HCT116 (cell line): ENCODE results near the gene CHERP. TPM values are rescaled to one million over a fixed set of nuclear protein-coding genes. Genes with fewer than 3 reads are reported as not detected.

Source experiments
- ATAC-seq: fragments of 200-7000 bp; cut with Tn5 transposase; 2 replicates; pipeline ENCODE4 v1.9.1; 2020; ENCODE audit warnings: mild to moderate bottlenecking, moderate library complexity
- BruUV-seq: library from RNA; stranded (reverse); fragments of 400-500 nt; replicated peaks from 2 replicates; lab custom pipeline; 2021; lab: Mats Ljungman, UMichigan
- CTCF ChIA-PET: fragments of 300-600 bp; sonication (Branson Sonifier 250); formaldehyde crosslinking; loops from one replicate; lab custom pipeline; 2021; ENCODE audit warnings: antibody characterized with exemption; lab: Charles Lee
- POLR2A ChIA-PET: fragments of 300-600, 350-600 bp; sonication (Branson Sonifier 250); formaldehyde crosslinking; loops from one replicate; lab custom pipeline; 2021; ENCODE audit warnings: antibody characterized with exemption; lab: Charles Lee
- RAD21 ChIA-PET, 2 experiments: fragments of 300-600 bp; sonication (Branson Sonifier 250); formaldehyde crosslinking; loops; one replicate each; lab custom pipeline; 2023; ENCODE audit warnings: low total read pairs in 2 of 2; ENCODE audit not compliant: uncharacterized antibody in 2 of 2, unreplicated experiment in 2 of 2, low non-redundant PET in 1 of 2; lab: Charles Lee
- DNase-seq: peaks from one replicate; pipeline ENCODE4 v3.0.0-alpha.2; 2010; ENCODE audit warnings: low read depth, low spot score
- H2AFZ ChIP-seq: fragments of 200-600 bp; shearing (Covaris generic), sonication (generic); 2 replicates; pipeline ENCODE4 v1.6.1; 2017; ENCODE audit warnings: low read depth, mixed run types, mixed read lengths, antibody characterized with exemption, low read length; ENCODE audit not compliant: poor library complexity, severe bottlenecking
- H3K27ac ChIP-seq: 2 replicates; pipeline ENCODE4 v1.5.1; 2012; ENCODE audit warnings: low read depth, low read length
- H3K27me3 ChIP-seq: fragments of 200-600 bp; sonication (generic); 2 replicates; pipeline ENCODE4 v1.6.1; 2016; ENCODE audit warnings: mixed run types, low read length, mixed read lengths; ENCODE audit not compliant: insufficient read depth
- H3K36me3 ChIP-seq, 2 experiments: fragments of 200-500 bp in 1 of 2; fragments of 200-600 bp in 1 of 2; sonication (Bioruptor generic) in 1 of 2; sonication (generic) in 1 of 2; 2 replicates each; pipeline versions ENCODE4 v1.5.1 to v1.6.1; 2014 to 2016; ENCODE audit warnings: low read length in 2 of 2, inconsistent platforms in 1 of 2, mixed read lengths in 1 of 2, mixed run types in 1 of 2; ENCODE audit not compliant: insufficient read depth in 2 of 2, control insufficient read depth in 1 of 2
- H3K4me1 ChIP-seq, 2 experiments: fragments of 200-600 bp in 1 of 2; sonication (generic) in 1 of 2; 2 replicates each; pipeline versions ENCODE4 v1.5.1 to v1.6.1; 2012 to 2017; ENCODE audit warnings: low read length in 2 of 2, inconsistent platforms in 1 of 2, mild to moderate bottlenecking in 1 of 2, mixed read lengths in 1 of 2, mixed run types in 1 of 2, moderate library complexity in 1 of 2; ENCODE audit not compliant: insufficient read depth in 2 of 2, control insufficient read depth in 1 of 2
- H3K4me2 ChIP-seq: fragments of 200-600 bp; sonication (generic); 2 replicates; pipeline ENCODE4 v1.6.1; 2017; ENCODE audit warnings: mixed run types, low read length, mixed read lengths
- H3K4me3 ChIP-seq, 2 experiments: fragments of 200-600 bp in 1 of 2; sonication (generic) in 1 of 2; replicated peaks in 1 of 2; 2 replicates each; pipeline ENCODE4 v1.5.1; 2011 to 2016; ENCODE audit warnings: low read length in 2 of 2, control low read depth in 1 of 2, low read depth in 1 of 2, mild to moderate bottlenecking in 1 of 2, mixed read lengths in 1 of 2, mixed run types in 1 of 2
- H3K79me2 ChIP-seq: fragments of 200-600 bp; sonication (generic); 2 replicates; pipeline ENCODE4 v1.6.1; 2017; ENCODE audit warnings: mild to moderate bottlenecking, mixed run types, low read length, moderate library complexity, mixed read lengths; ENCODE audit not compliant: insufficient read depth
- H3K9ac ChIP-seq: fragments of 200-600 bp; sonication (generic); 2 replicates; pipeline ENCODE4 v1.6.1; 2016; ENCODE audit warnings: low read length, mixed read lengths
- H3K9me2 ChIP-seq: fragments of 200-600 bp; sonication (generic), shearing (Covaris generic); 2 replicates; pipeline ENCODE4 v1.6.1; 2017; ENCODE audit warnings: mixed run types, mild to moderate bottlenecking, moderate library complexity; ENCODE audit not compliant: insufficient read depth
- H3K9me3 ChIP-seq, 2 experiments: fragments of 200-500 bp in 1 of 2; fragments of 200-600 bp in 1 of 2; sonication (Bioruptor generic) in 1 of 2; sonication (generic) in 1 of 2; 2 replicates each; pipeline ENCODE4 v1.6.1; 2014 to 2017; ENCODE audit warnings: low read length in 2 of 2, mixed read lengths in 2 of 2, inconsistent platforms in 1 of 2, low read depth in 1 of 2, mild to moderate bottlenecking in 1 of 2, mixed run types in 1 of 2, moderate library complexity in 1 of 2; ENCODE audit not compliant: control insufficient read depth in 1 of 2, insufficient read depth in 1 of 2
- H4K20me1 ChIP-seq: fragments of 200-600 bp; sonication (generic), shearing (Covaris generic); 2 replicates; pipeline ENCODE4 v1.6.1; 2017; ENCODE audit warnings: mixed run types, mild to moderate bottlenecking, moderate library complexity; ENCODE audit not compliant: insufficient read depth
- CBX3 ChIP-seq: IDR thresholded peaks from 2 replicates; pipeline ENCODE4 v1.6.1; 2012; ENCODE audit warnings: low read depth
- CEBPB ChIP-seq: IDR thresholded peaks from 2 replicates; pipeline ENCODE4 v1.6.1; 2012; ENCODE audit warnings: low read depth
- EGR1 ChIP-seq: IDR thresholded peaks from 2 replicates; pipeline ENCODE4 v1.6.1; 2012; ENCODE audit warnings: low read depth
- POLR2A ChIP-seq: IDR thresholded peaks from 2 replicates; pipeline ENCODE4 v1.7.0; 2011; ENCODE audit warnings: borderline replicate concordance; ENCODE audit not compliant: insufficient read depth, insufficient read length; ENCODE audit errors: extremely low read depth
- POLR2AphosphoS5 ChIP-seq: IDR thresholded peaks from 2 replicates; pipeline ENCODE4 v1.6.1; 2011; ENCODE audit warnings: mild to moderate bottlenecking, low read depth, low read length, moderate library complexity
- REST ChIP-seq: IDR thresholded peaks from 2 replicates; pipeline ENCODE4 v1.6.1; 2012; ENCODE audit warnings: low read depth
- SIN3A ChIP-seq: IDR thresholded peaks from 2 replicates; pipeline ENCODE4 v1.6.1; 2012; ENCODE audit warnings: low read depth
- SP1 ChIP-seq: IDR thresholded peaks from 2 replicates; pipeline ENCODE4 v1.6.1; 2012; ENCODE audit warnings: low read depth
- ZNF274 ChIP-seq: fragments of 200-500 bp; sonication (Bioruptor generic); IDR thresholded peaks from 2 replicates; pipeline ENCODE4 v1.6.1; 2014; ENCODE audit warnings: mild to moderate bottlenecking, low read depth, low read length, inconsistent platforms
- intact Hi-C: fragments of 100-400 bp; cut with micrococcal nuclease; formaldehyde crosslinking; loops from 2 replicates; pipeline ENCODE4 v1.10.0; 2022
- total RNA-seq: library from RNA; stranded (reverse); gene quantifications from one replicate; pipeline ENCODE4 v1.2.1, GENCODE V29; 2021; ENCODE audit not compliant: unreplicated experiment
- TF ChIP-seq, protein P1 (sequence below), 3 experiments: fragments of 200-600 bp in 1 of 3; sonication (generic) in 1 of 3; IDR thresholded peaks in 2 of 3; conservative IDR thresholded peaks in 1 of 3; 2 replicates each; pipeline ENCODE4 v1.5.1; 2012 to 2017; ENCODE audit warnings: low read depth in 2 of 3, low read length in 2 of 3, antibody characterized with exemption in 1 of 3, borderline replicate concordance in 1 of 3, control low read depth in 1 of 3, mild to moderate bottlenecking in 1 of 3, mixed read lengths in 1 of 3, mixed run types in 1 of 3, moderate library complexity in 1 of 3; ENCODE audit not compliant: insufficient read depth in 1 of 3
- TF ChIP-seq, protein P2 (sequence below): IDR thresholded peaks from 2 replicates; pipeline ENCODE4 v1.6.1; 2012

The CHERP gene
- total RNA-seq, 1 experiment from 2014 or later = 65.8 TPM

DNA sequence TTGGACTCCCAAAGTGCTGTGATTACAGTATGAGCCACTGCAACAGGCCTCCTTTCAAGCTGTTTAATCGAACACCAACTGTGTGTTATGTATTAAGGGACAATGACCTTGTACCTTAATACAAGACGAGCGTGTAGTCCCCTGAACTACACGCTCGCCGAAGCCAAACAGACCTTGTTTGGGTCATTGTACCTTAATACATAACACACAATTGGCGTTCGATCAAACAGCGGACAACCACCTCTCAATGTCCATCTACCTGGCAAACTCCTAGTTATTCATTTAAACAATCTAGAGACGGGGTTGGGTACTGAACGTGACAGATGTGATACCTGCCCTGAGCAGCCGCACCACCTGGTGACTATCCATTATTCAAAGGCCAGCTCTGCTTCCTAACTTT lies 1.3 kb downstream of the CHERP start:
- Histone ChIP-seq H2AFZ (no peak overlapping the region), H3K36me3 (peaks cover 14 to 45% of the 10 kb centered on the region in 2 experiments), H3K9me3 (no peaks in the 10 kb centered on the region), H3K9ac (peak overlapping the region; percentile 96), H3K79me2 (peaks cover 86% of the 10 kb centered on the region), H3K27ac (no peak overlapping the region; the same call in 1 of the 2 replicates), H3K4me2 (peak overlapping the region; percentile 94), H3K4me3 (peak overlapping the region; percentile 97 to 100), H3K9me2 (no peaks in the 10 kb centered on the region), H3K27me3 (no peaks in the 10 kb centered on the region), H3K4me1 (peaks cover 9 to 17% of the 10 kb centered on the region in 2 experiments), H4K20me1 (peaks cover 26% of the 10 kb centered on the region; the same call in 1 of the 2 replicates)
- POLR2A ChIA-PET = no interaction called here
- TF ChIP-seq SIN3A = no peak
- no peak for TF ChIP-seq POLR2AphosphoS5
- no peak for TF ChIP-seq CEBPB
- no peak for TF ChIP-seq POLR2A
- TF ChIP-seq, protein P1, sequence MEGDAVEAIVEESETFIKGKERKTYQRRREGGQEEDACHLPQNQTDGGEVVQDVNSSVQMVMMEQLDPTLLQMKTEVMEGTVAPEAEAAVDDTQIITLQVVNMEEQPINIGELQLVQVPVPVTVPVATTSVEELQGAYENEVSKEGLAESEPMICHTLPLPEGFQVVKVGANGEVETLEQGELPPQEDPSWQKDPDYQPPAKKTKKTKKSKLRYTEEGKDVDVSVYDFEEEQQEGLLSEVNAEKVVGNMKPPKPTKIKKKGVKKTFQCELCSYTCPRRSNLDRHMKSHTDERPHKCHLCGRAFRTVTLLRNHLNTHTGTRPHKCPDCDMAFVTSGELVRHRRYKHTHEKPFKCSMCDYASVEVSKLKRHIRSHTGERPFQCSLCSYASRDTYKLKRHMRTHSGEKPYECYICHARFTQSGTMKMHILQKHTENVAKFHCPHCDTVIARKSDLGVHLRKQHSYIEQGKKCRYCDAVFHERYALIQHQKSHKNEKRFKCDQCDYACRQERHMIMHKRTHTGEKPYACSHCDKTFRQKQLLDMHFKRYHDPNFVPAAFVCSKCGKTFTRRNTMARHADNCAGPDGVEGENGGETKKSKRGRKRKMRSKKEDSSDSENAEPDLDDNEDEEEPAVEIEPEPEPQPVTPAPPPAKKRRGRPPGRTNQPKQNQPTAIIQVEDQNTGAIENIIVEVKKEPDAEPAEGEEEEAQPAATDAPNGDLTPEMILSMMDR (IDR thresholded peaks at IDR 0.05 in 2 of 3, conservative IDR thresholded peaks at IDR 0.05 in 1 of 3; ENCODE audit: borderline replicate concordance in 1 of 3, insufficient read depth in 1 of 3, low read depth in 2 of 3, low read length in 2 of 3) = no peak
- no peak for TF ChIP-seq CBX3
- TF ChIP-seq REST = no peak
- TF ChIP-seq SP1 = no peak
- TF ChIP-seq, protein P2, sequence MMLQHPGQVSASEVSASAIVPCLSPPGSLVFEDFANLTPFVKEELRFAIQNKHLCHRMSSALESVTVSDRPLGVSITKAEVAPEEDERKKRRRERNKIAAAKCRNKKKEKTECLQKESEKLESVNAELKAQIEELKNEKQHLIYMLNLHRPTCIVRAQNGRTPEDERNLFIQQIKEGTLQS = no peak
- no peak for TF ChIP-seq ZNF274
- TF ChIP-seq EGR1 = no peak
- intact Hi-C loops = no loop called here
- RAD21 ChIA-PET = no interaction called here
- DNase-seq = no peak
- CTCF ChIA-PET = no interaction called here
- no TSS peak for BruUV-seq
- no peak for ATAC-seq
